Peyer's patch (tissue), 4 donors: ENCODE data around the gene STPG1. TPM values are rescaled to one million over a fixed set of nuclear protein-coding genes. Genes with fewer than 3 reads are reported as not detected.

Experiments
- DNase-seq, 3 donors: peaks; one replicate each; pipeline ENCODE4 v3.0.0-alpha.2; 2017 to 2019
- H3K27ac ChIP-seq, 4 donors: fragments of 200-600 bp; sonication (generic); one replicate each; pipeline ENCODE4 v1.5.1; 2016 to 2019
- H3K27me3 ChIP-seq, 2 donors: fragments of 200-600 bp; sonication (generic); one replicate each; pipeline ENCODE4 v1.5.1; 2019
- H3K36me3 ChIP-seq, 3 donors: fragments of 200-600 bp; sonication (generic); one replicate each; pipeline ENCODE4 v1.5.1; 2016 to 2019
- H3K4me1 ChIP-seq, 4 donors: fragments of 200-600 bp; sonication (generic); one replicate each; pipeline ENCODE4 v1.5.1; 2016 to 2019
- H3K4me3 ChIP-seq, 4 donors: fragments of 200-600 bp; sonication (generic); 1 replicate in 3 of 4; 2 replicates in 1 of 4; pipeline ENCODE4 v1.5.1; 2016 to 2019; ENCODE audit warnings: mild to moderate bottlenecking in 1 of 4
- H3K9me3 ChIP-seq, 4 donors: fragments of 200-600 bp; sonication (generic); one replicate each; pipeline ENCODE4 v1.5.1; 2016 to 2019; ENCODE audit warnings: mild to moderate bottlenecking in 1 of 4
- CTCF ChIP-seq, 6 experiments: fragments of 450-650 bp in 4 of 6; fragments of 200-600 bp in 2 of 6; sonication (generic) in 1 of 6; IDR thresholded peaks; one replicate each; pipeline ENCODE4 v1.5.1; 2017 to 2019; ENCODE audit warnings: antibody characterized with exemption in 6 of 6, mild to moderate bottlenecking in 3 of 6, moderate library complexity in 1 of 6
- POLR2A ChIP-seq, 2 donors: fragments of 450-650 bp; IDR thresholded peaks; one replicate each; pipeline ENCODE4 v1.5.1; 2017; ENCODE audit warnings: antibody characterized with exemption in 2 of 2, mild to moderate bottlenecking in 2 of 2, moderate library complexity in 2 of 2
- total RNA-seq, 4 donors: library from RNA; depleted of rRNA; stranded (reverse); fragments of >200 nt; gene quantifications; one replicate each; pipeline ENCODE4 v1.1.0, GENCODE V29; 2016

The STPG1 gene
- total RNA-seq, 4 donors from 2014 or later: 3.3 to 16.5 (median 15.1) TPM

GRCh38 chr1:24383381-24383940 lies 30.1 kb downstream of the STPG1 start:
- Histone ChIP-seq H3K27me3 (no peaks in the 10 kb centered on the region), H3K4me1 (peaks cover 0 to 6% (median 0%) of the 10 kb centered on the region in 4 donors), H3K36me3 (peaks cover 0 to 12% (median 0%) of the 10 kb centered on the region in 3 donors), H3K27ac (no peak overlapping the region), H3K9me3 (no peaks in the 10 kb centered on the region), H3K4me3 (no peak overlapping the region)
- no peak for DNase-seq
- TF ChIP-seq POLR2A (IDR thresholded peaks at IDR 0.05) (no peak), CTCF (IDR thresholded peaks at IDR 0.05) (no peak)

DNA sequence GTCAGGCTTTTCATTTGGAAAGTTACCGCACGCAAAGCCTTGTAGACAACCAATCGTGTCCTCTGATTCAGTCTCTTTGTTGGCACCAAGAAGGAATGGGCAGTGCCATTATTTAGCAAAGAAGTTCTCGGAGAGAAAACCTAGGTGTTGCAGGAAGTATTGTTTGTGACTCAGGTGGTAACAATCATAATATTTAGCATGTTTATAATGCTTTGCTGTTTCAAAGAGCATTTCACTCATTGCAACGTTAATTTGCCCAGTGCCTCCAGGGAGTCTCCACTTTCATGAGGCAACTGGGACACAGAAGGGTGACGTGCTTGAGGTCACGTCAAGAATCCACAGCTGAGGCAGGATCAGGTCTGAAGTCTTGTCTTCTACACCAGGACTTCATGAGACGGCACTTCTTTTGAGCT lies 31.4 kb downstream of the STPG1 start:
- Histone ChIP-seq H3K9me3 (no peaks in the 10 kb centered on the region), H3K27ac (no peak overlapping the region), H3K4me3 (no peak overlapping the region), H3K36me3 (peaks cover 0 to 21% (median 0%) of the 10 kb centered on the region in 3 donors), H3K4me1 (peaks cover 0 to 6% (median 0%) of the 10 kb centered on the region in 4 donors), H3K27me3 (no peaks in the 10 kb centered on the region)
- DNase-seq: no peak
- TF ChIP-seq POLR2A (IDR thresholded peaks at IDR 0.05): no peak
- TF ChIP-seq CTCF (IDR thresholded peaks at IDR 0.05): no peak

DNA sequence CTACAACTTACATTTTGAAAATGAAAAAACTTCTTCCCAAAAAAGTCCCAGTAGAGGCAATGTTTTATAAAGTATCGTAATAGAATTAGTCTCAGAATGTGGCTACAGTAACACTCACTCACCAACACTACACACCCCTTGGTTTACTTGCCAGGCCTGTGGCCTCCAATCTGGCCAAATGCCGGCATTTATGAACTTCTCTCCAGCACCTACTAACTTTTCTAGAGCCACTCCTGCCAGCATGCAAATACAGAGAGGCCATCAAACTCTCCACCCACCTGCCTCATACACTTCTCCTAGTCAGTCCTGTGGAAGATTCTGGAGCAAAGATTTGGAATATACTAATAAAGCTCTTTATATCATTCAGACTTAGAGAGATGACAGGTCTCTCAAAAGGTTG lies 32.3 kb downstream of the STPG1 start:
- Histone ChIP-seq H3K27ac (no peak overlapping the region), H3K4me1 (peaks cover 0 to 6% (median 0%) of the 10 kb centered on the region in 4 donors), H3K36me3 (peaks cover 0 to 30% (median 0%) of the 10 kb centered on the region in 3 donors), H3K27me3 (no peaks in the 10 kb centered on the region), H3K4me3 (no peak overlapping the region), H3K9me3 (no peaks in the 10 kb centered on the region)
- no peak for DNase-seq
- no peak for TF ChIP-seq POLR2A (IDR thresholded peaks at IDR 0.05)
- TF ChIP-seq CTCF (IDR thresholded peaks at IDR 0.05): no peak

DNA sequence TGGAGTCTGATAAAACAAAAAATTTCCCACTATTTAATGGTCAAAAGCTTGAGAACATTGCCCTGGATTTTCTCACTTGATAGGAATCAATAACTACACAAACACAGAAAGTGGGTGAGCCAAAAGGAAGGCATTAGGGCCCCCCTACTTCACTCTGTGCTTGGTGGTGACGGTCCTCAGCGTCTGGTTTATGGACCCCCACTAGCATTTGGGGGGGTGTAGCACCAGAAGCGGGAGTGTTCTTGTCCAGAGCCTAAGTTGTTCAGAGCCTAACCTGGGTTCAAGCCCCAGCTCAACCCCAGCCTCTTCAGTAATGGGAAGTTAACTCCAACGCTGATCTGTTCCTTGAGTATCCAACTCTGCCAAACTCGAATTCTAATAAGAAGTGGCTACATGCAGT lies 33.1 kb downstream of the STPG1 start:
- Histone ChIP-seq H3K4me3 (no peak overlapping the region), H3K27me3 (no peaks in the 10 kb centered on the region), H3K4me1 (peaks cover 0 to 6% (median 0%) of the 10 kb centered on the region in 4 donors), H3K36me3 (peaks cover 0 to 30% (median 0%) of the 10 kb centered on the region in 3 donors), H3K9me3 (no peaks in the 10 kb centered on the region), H3K27ac (no peak overlapping the region)
- no peak for DNase-seq
- TF ChIP-seq CTCF (IDR thresholded peaks at IDR 0.05): no peak
- TF ChIP-seq POLR2A (IDR thresholded peaks at IDR 0.05): no peak

DNA sequence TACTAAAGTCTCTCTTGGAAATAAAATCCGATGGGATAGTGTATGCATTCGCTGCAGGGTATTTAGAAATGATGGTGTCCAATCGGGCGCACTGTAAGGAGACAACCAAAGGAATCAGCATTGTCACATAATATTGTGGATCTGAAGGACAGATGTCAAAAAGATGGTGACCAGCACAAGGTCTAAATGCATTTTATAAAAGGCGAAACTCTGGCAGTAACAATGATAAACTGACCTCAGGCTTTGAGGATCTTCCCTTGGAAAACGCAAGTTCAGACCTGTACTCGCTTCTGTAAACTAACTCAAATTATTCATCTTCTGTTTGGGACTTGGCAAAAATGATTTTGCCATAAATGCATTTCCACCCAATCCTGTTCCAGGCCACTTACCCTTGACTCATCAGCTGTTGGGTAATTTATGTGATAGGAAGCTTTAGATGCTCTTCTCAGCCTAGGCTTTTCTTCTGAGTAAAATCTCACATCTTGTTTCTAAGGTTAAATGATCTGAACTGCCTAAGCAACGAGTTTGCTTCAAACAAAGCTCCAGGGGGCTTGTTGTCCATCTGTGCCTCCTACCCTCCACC lies 33.8 kb downstream of the STPG1 start:
- no peak overlapping the region for H3K4me3 ChIP-seq
- H3K27ac ChIP-seq: no peak overlapping the region
- TF ChIP-seq POLR2A (IDR thresholded peaks at IDR 0.05): no peak
- TF ChIP-seq CTCF (IDR thresholded peaks at IDR 0.05): no peak
- H3K4me1 ChIP-seq: peaks cover 0 to 5% (median 0%) of the 10 kb centered on the region in 4 donors
- peaks cover 0 to 30% (median 0%) of the 10 kb centered on the region in 3 donors for H3K36me3 ChIP-seq
- H3K9me3 ChIP-seq: no peaks in the 10 kb centered on the region
- no peak for DNase-seq
- no peaks in the 10 kb centered on the region for H3K27me3 ChIP-seq
